Endothelial cell of hepatic sinusoid (primary cell): Measurements from ENCODE around the gene ATP6V0C.

ENCODE experiments used
- in situ Hi-C: cut with HindIII; loops from 2 replicates; pipeline ENCODE4 v1.10.0; 2017; ENCODE audit warnings: low sequenced_read_pairs

Gene ATP6V0C

DNA sequence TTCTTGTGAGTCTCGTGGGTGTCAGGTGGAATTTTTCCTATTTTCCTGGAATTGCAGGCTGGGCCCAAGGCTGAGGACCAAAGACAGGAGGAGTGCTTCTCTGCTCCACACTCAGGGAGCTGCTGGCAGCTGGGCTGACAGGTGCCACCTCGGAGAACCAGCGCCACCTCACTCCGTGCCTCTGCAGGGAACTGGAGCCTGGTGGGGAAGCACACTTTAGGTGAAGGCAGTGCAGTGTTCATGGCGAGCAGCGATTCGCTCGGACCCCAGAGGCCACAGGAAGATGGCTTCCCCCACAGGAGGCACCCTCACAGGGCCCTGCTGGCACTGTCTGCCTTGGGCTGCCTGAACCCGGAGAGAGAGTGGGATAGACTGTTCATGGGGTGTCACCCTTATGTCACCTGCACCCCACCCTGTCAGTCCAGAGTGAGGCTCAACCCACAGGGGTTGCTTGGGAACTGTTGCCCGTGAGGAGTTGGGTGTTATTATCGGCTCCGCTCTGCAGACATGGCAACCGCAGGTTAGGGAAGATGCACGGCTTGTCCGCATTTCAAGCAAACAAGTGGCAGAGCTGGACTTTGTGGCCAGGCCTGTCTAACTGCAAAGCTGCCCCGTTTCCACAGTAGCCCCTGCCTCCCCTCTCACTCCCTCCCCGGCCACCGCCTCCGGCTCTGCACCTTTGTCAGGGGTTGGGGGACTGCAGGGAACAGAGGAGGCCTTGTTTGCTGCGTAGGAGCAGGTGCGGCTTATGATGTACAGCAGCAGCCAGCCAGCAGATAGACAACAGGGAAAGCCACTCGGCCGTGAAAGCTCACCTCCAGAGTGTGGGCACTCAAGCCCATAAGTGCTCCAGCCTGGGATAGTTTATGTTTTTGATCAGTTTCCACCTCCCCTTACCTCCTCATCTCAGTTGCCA, 23.3 kb upstream of the ATP6V0C start:
- in situ Hi-C loops: no loop called here

DNA sequence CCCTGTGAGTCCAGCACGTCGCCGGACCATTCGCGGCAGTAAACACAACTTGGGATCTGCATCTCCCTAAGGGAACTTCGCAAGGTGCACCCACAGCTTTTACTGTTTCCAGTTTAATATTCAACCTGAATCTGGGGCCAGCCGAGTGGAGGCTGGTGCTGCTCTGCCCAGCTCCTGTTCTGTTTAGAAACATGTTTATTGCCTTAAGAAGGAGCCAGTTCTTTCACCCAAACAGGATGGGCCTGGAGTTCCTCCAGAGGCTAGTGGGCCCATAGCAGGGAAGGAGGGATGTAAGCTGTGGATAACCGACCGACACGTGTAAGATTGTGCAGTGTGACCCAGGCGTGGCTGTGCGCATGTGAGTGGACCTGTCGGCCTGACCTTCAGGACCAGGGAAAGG, 21.5 kb upstream of the ATP6V0C start:
- in situ Hi-C loops: no loop called here

DNA sequence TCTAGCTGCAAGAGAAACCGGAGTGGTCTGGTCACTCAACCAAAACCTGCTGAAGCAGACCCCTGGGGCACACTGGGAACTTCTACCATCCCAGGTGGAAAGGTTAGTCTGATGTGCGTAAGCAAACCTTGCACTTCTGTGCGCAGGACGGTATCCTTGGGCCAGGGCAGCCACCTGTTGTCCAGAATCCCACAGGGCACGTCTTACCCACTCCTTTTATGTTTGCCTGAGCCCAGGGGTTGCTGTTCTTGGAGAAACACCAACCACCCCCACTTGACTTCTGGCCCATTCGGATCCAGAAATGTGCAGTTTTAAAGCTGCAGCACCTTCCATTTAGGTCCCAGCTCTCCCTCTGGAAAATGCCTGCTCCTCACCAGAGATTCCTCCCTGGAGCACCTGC, 20.1 kb upstream of the ATP6V0C start:
- in situ Hi-C loops: no loop called here

DNA sequence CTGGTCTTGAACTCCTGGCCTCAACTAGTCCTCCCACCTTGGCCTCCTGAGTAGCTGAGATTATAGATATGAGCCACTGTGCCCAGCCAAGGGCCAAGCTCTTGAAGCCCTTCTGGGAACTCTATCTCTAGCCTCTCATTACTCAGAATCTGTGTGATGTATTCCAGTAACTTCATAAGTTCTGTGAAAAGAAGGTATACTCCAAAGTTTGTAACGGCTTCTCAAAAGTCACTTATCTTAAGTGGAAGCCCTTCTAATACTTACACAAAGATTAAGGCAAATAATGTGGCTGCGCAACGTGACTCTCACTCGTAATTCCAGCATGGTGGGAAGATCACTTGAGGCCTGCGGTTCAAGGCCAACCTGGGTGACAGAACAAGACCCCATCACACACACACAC, 19.1 kb upstream of the ATP6V0C start:
- in situ Hi-C loops: no loop called here

DNA sequence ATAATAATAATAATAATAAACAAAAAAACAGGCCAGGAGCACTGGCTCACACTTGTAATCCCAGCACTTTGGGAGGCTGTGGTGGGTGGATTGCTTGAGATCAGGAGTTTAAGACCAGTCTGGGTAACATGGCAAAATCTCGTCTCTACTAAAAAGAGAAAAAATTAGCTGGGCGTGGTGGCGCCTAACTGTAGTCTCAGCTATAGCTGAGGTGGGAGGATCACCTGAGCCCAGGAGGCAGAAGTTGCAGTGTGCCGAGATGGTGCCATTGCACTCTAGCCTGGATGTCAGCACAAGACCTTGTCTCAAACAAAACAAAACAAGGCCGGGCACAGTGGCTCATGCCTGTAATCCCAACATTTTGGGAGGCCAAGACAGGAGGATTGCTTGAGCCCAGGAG, 18.7 kb upstream of the ATP6V0C start:
- in situ Hi-C loops: no loop called here

DNA sequence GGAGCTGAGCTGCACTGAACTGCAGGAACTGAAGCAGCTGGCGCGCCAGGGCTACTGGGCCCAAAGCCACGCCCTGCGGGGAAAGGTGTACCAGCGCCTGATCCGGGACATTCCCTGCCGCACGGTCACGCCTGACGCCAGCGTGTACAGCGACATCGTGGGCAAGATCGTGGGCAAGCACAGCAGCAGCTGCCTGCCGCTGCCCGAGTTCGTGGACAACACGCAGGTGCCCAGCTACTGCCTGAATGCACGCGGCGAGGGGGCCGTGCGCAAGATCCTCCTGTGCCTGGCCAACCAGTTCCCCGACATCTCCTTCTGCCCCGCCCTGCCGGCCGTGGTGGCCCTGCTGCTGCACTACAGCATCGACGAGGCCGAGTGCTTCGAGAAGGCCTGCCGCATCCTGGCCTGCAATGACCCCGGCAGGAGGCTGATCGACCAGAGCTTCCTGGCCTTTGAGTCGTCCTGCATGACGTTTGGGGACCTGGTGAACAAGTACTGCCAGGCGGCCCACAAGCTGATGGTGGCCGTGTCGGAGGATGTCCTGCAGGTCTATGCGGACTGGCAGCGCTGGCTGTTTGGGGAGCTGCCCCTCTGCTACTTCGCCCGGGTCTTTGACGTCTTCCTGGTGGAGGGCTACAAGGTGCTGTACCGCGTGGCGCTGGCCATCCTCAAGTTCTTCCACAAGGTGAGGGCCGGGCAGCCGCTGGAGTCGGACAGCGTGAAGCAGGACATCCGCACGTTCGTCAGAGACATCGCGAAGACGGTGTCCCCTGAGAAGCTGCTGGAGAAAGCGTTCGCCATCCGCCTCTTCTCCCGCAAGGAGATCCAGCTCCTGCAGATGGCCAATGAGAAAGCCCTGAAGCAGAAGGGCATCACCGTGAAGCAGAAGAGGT, 17.3 kb upstream of the ATP6V0C start:
- in situ Hi-C loops: no loop called here

DNA sequence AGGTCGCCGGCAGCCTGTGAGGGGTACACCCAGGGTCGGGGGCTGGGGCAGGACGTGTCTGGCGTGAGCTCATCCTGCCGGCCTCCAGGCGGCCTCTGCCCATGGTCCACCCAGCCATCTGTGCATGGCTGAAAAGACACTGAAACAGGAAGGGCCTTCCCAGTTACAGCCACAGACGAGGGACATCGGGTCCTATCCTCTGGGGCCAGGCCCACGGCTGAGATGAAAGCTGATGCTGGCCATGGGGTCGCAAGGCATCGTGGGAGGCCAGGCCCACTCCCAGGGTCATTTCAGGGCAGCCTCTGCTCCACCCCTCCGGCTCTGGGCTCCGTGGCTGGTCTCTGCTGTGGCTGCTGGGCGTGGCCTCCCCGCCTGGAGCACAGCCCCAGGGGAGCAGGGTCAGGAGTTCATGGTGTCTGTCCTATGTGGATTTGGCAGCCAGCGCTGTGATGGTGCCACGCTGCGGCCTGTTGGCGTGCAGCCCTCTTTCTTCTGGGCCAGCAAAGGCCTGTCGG, 16.6 kb upstream of the ATP6V0C start:
- in situ Hi-C loops: no loop called here

DNA sequence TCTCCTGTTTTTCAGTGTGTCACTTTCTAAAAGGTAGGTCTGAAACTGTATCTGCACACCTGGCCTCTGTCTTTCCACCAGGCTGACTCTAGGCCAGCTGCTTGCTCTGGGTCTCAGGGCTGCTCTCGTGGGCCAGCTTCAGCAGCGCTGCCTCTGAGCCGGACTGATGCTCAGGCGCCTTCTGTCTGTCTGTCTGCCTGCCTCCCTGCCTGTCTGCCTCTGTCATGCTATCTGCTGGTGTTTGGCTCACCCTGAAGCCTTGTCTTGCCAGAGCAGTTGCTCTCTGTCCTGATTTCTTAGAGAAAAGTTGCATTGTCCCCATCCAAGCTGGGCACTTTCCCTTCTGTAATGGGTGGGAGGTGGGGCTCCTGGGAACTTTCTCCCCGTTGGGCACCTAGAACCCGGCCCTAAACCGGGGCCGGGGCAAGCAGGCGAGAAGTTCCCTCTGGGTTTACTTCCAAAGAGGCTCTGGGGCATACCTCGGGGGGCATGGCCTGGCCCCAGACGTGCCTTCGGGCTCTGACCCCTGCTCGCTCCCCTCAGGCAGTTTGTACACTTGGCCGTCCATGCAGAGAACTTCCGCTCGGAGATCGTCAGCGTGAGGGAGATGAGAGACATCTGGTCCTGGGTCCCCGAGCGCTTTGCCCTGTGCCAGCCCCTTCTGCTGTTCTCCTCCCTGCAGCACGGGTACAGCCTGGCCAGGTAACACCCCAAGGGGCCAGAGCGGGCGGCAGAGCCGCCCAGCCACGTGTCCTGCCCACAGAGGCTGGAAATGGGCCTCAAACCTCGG, 15.9 kb upstream of the ATP6V0C start:
- in situ Hi-C loops: no loop called here

DNA sequence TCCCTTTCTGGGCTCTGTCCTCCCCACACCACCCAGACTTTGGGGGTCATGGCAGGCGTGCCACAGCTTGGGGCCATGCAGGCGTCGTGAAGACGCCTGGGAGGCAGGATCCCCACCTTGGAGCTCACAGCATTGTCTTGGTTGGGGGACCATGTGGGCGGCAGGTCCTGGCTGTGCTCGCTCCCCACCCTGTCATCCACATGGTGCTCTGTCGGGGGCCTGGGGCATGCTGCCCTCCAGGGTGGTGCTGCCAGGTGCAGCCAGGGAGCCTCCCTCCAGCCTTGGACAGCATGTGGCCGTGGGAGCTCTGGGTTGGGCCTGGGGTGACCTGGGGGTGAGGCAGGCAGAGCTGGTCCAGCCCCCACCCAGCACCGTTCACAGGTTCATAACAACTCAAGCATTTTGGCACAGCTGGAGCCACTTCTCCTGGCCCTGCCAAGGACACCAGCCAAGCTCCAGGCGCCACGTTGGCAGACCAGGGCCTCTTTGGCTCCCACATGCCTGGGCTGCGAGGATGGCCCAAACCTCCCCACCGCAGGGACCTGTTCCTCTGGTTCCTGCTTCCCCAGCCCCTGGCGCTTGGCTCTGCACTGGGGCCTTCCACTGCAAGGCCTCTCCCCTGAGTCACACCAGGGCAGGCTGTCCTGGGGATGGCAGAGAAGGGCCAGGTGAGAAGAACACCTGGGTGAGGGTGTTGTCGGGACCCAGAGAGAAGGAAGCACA, 15.1 kb upstream of the ATP6V0C start:
- in situ Hi-C loops: no loop called here

DNA sequence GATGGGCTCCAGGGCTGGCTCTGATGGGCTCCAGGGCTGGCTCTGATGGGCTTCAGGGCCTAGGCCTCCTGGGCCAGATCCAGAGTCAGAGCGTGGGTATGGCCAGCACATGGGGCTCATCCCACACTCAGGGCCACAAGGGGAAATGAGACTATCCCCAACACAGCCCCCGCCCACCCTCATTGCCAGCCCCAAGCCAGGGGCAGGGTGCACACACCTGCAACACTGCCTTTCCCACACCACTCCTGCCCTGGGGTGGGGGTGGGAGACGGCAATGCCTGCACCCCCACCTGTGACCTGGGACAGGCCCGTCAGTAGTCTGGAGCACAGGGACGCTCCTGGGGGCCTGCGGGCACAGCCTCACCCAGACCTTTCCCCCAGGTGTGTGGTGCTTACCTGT, 14.3 kb upstream of the ATP6V0C start:
- in situ Hi-C loops: no loop called here

DNA sequence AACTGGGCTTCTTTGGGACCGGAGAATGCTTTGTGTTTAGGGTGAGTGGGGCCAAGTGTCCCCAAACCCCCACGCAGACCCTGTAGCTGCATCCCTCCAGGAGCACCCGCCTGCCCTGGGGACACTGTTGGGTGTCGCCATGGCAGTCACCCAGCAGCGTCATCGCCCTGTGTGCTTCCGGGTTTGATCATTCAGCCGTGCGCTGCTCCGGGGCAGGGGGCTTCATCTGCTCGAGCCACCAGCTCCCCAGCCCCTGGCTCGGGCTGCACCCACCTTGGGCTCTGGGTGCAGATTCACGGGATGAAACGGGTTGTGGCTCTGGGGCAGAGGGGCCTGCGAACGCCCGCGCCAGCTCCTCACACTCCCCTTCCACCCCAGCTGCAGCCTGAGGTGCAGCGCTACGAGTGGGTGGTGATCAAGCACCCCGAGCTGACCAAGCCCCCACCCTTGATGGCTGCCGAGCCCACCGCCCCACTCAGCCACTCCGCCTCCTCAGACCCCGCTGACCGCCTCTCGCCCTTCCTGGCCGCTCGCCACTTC, 13.8 kb upstream of the ATP6V0C start:
- in situ Hi-C loops: loop anchor here (10.0 kb wide), 4 partner anchors 75 to 465 kb away; partner anchors contain the start of gene CCNF

DNA sequence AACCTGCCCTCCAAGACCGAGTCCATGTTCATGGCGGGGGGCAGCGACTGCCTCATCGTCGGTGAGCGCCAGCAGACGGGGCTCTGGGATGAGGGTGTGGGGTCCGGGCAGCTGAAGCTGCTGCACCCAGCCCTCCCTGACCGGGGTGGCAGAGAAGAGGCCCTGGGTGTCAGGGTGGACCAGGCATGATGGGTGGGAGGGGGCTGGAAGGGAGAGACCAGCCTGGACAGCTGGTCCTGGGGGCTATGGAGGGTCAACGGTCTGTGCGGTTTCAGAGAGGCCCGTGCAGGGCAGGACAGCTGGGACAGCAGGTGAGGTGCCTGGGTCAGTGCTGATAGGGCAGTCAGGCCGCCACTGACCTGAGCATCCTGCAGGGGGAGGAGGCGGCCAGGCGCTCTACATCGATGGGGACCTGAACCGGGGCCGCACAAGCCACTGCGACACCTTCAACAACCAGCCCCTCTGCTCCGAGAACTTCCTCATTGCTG, 13.3 kb upstream of the ATP6V0C start:
- in situ Hi-C loops: loop anchor here (10.0 kb wide), 4 partner anchors 76 to 466 kb away; partner anchors contain the start of gene CCNF

DNA sequence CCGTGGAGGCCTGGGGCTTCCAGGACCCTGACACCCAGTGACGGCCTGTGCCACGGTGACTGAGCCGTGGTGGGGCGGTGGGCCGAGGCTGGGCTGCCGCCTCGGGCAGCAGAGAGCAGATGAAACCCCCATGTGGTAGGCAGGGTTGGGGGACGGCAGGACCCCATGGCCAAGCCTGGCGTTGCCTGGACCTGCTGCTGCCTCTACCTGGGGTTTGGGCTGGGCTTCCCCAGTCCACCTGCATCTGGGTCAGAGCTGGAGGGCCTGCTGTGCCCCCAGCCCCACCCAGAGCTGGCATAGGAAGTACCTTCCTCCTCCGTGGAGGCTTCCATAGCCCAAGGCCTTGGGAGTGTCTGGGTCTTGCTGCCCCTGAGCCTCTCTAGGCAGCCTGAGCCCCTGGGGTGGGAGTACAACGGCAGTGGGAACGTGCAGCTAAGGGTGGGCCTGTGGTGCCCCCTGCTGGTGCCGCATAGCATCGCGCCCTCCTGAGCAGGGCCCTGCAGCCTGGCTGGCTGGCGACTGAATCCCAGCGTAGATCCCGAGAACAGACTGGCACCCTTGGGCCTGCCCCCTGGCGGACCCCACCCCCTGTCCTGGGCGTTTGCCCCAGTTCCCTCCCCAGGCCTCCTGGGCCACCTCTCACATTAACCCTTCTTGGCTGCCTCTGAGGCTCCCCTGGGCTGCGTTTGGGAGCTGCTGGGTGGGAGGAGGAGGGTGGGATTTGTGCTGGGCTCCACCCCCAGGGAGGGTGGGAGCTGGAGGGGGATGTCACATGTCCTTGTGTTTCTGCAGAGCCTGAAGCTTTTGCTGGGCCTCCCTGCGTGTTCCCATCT, 12.6 kb upstream of the ATP6V0C start:
- in situ Hi-C loops: loop anchor here (10.0 kb wide), 4 partner anchors 76 to 466 kb away; partner anchors contain the start of gene CCNF

DNA sequence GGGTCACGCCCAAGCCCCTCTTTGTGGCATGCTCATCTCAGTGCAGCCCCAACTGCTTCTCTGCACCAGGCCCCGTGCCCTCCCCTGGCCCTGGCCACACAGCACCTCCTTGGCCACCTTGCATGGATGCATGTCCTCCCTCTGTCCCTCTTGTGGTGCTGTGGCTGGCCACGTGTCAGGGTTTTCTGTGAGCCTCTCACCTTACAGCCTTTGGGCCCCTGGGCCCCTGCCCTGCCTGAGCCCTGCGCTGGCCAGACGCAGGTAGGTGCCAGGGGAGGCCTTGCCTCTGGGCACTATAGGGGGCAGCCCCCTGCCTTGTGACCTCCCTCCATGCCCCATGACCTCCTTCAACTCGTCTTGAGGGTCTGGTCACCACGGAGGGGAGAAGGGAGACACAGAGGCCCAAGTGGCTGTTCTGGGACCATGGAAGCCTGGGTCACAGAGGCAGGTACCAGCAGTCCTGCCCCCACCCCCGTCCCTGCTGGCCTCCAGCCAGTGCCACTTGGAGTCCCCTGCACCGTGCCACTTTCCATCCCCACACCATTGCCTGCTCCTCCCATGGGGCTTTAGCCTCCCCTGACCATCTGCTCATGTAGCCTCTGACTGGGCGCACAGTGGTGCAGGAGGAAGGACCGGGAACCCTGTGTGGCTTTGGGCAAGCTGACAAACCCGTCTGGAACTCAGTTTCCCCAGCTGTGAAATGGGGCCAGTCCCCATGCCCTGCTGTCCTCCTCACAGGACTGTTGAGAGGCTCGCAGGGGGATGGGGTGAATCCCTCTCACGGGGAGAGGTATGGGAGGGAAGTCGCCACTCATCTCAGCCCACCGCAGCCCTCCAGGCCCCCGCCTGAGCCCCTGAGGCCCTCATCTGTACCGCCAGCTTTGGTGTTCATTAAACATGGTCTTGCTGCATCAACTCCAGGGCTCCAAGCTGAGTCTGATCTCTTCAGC, 11.5 kb upstream of the ATP6V0C start:
- in situ Hi-C loops: loop anchor here (10.0 kb wide), 4 partner anchors 77 to 467 kb away; partner anchors contain the start of gene CCNF

DNA sequence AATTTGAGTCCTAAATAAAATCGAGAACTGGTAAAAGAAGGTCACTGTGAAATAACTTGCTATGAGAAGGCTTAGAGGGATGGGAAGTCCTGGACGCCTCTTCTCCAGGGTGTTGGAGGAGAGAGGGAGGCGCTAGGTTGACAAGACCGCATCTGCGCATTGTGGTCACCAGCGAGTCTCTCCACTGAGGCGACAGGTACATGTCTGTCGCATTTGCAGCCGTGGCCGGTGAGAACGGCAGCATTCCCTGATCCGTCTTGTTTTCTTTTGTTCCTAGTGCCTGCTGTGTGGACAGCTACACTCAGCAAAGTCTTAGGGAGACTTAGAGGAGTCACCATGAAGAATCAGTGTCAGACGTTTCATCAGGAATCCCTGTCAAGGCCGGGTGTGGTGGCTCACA, 8.1 kb upstream of the ATP6V0C start:
- in situ Hi-C loops: loop anchor here (10.0 kb wide), 4 partner anchors 81 to 471 kb away; partner anchors contain the start of gene CCNF

DNA sequence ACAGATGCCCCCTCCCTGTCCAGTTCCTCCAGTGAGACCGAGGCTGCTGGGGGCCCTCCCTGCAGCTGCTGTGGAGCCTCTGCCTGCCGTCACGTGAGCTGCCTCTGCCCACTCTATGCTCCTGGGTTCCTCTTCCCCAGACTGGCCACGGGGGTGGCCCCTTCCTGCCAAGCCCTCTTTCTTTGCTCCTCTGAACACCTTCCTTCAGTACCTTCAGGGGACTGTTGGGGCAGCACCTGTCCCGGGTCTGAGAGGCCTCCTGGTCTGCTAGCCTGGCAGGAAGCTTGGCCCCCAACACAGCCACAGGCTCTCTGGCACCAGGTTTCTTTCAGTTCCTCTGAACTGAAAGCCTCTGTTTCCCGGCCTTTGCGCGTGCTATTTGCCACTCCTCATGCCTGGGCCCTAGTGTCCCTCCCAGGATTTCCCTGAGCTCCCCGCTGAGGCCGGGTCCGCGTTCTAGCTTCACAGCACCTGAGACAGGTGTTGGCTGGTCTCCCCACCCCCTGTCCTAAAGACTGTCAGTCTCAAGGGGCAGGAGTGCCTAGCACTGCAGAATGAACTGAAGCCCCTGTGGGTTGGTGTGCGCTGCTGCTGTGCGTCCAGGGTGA, 6.6 kb upstream of the ATP6V0C start:
- in situ Hi-C loops: loop anchor here (10.0 kb wide), 4 partner anchors 82 to 472 kb away; partner anchors contain the start of gene CCNF

DNA sequence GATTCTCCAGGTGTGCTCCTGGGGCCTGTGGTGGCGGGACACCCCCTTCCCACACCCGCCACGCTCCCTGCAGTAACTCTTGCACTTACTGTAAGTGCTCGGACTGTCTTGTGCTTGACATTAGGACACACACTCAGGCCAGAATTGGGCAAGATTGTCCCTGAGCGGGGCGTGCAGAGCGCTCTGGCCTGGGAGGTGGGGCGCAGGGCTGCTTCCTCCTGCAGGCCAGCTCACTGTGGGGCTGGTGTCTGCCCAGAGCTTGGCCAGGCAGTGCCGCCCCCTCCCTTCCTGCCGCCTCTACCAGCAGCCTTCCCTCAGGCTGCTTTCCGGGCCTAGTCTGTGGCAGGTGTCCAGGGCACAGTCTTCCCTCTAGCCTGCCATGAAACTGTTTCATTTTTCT, 6.1 kb upstream of the ATP6V0C start:
- in situ Hi-C loops: loop anchor here (10.0 kb wide), 4 partner anchors 83 to 473 kb away; partner anchors contain the start of gene CCNF
